ENCODE results near the gene POLE3. TPM values are rescaled to one million over a fixed set of nuclear protein-coding genes. Genes with fewer than 3 reads are reported as not detected.

POLE3 gene
- total and polyA plus RNA-seq, 9 of the 15 experiments (the other 6 are each of a cell fraction or from before 2014, with no cell fraction given): 52.6 to 179 (median 110) TPM

- no peak for TF ChIP-seq SMAD1 (IDR thresholded peaks at IDR 0.05; ENCODE audit: low read depth, low read length, partially characterized antibody)
- TF ChIP-seq ZNF253 (CRISPR knock-in tag; conservative IDR thresholded peaks at IDR 0.05): no peak
- 0 out of 4 replicates have a peak, but pooled peaks of 1 of the 2 experiments have one; percentile 29 for TF ChIP-seq MLLT1 (IDR thresholded peaks at IDR 0.05)
- TF ChIP-seq FOXA3 (CRISPR knock-in tag; conservative IDR thresholded peaks at IDR 0.05 in 1 of 2, IDR thresholded peaks at IDR 0.05 in 1 of 2): no peak; a peak in 1 of 4 replicates
- no peak for TF ChIP-seq YBX1 (IDR thresholded peaks at IDR 0.05)
- TF ChIP-seq ARNT (IDR thresholded peaks at IDR 0.05): peak in 1 of 2 experiments; percentile 90; a peak in 2 of 4 replicates
- no peak for TF ChIP-seq ETS2 (tag; IDR thresholded peaks at IDR 0.05; ENCODE audit: borderline replicate concordance, poor library complexity, severe bottlenecking)
- TF ChIP-seq TCF7L2 (IDR thresholded peaks at IDR 0.05; ENCODE audit: low read depth, low read length): 0 out of 2 replicates have a peak, but pooled peaks have one; percentile 27
- no peak for TF ChIP-seq NFYB (IDR thresholded peaks at IDR 0.05; ENCODE audit: extremely low read depth, insufficient read length)
- TF ChIP-seq, protein P1, sequence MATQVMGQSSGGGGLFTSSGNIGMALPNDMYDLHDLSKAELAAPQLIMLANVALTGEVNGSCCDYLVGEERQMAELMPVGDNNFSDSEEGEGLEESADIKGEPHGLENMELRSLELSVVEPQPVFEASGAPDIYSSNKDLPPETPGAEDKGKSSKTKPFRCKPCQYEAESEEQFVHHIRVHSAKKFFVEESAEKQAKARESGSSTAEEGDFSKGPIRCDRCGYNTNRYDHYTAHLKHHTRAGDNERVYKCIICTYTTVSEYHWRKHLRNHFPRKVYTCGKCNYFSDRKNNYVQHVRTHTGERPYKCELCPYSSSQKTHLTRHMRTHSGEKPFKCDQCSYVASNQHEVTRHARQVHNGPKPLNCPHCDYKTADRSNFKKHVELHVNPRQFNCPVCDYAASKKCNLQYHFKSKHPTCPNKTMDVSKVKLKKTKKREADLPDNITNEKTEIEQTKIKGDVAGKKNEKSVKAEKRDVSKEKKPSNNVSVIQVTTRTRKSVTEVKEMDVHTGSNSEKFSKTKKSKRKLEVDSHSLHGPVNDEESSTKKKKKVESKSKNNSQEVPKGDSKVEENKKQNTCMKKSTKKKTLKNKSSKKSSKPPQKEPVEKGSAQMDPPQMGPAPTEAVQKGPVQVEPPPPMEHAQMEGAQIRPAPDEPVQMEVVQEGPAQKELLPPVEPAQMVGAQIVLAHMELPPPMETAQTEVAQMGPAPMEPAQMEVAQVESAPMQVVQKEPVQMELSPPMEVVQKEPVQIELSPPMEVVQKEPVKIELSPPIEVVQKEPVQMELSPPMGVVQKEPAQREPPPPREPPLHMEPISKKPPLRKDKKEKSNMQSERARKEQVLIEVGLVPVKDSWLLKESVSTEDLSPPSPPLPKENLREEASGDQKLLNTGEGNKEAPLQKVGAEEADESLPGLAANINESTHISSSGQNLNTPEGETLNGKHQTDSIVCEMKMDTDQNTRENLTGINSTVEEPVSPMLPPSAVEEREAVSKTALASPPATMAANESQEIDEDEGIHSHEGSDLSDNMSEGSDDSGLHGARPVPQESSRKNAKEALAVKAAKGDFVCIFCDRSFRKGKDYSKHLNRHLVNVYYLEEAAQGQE (IDR thresholded peaks at IDR 0.05; ENCODE audit: borderline replicate concordance): peak; percentile 34; the same call in 1 of the 2 replicates
- TF ChIP-seq, protein P1 (CRISPR knock-in tag; IDR thresholded peaks at IDR 0.05; ENCODE audit: low read depth): no peak
- no peak for TF ChIP-seq CEBPB (tag; IDR thresholded peaks at IDR 0.05)
- TF ChIP-seq ZNF12 (CRISPR knock-in tag; IDR thresholded peaks at IDR 0.05): no peak
- TF ChIP-seq TEAD4 (IDR thresholded peaks at IDR 0.05; ENCODE audit: low read length): peak; percentile 90
- TF ChIP-seq TEAD4 (CRISPR knock-in tag; IDR thresholded peaks at IDR 0.05; ENCODE audit: borderline replicate concordance): no peak
- peak; percentile 54; the same call in 1 of the 2 replicates for TF ChIP-seq ATF7 (IDR thresholded peaks at IDR 0.05)
- no peak for TF ChIP-seq DMBX1 (CRISPR knock-in tag; IDR thresholded peaks at IDR 0.05; ENCODE audit: borderline replicate concordance)
- no peak for TF ChIP-seq PPARD (CRISPR knock-in tag; IDR thresholded peaks at IDR 0.05)
- TF ChIP-seq BRD9 (IDR thresholded peaks at IDR 0.05; ENCODE audit: low read depth, partially characterized antibody): no peak
These were observed 44.7 kb upstream of the POLE3 start (continued) for GRCh38 chr9:113454914-113455761.
